K562 (cell line): Measurements from ENCODE around the gene WDPCP. TPM values are rescaled to one million over a fixed set of nuclear protein-coding genes. Genes with fewer than 3 reads are reported as not detected.

Experiments used
- ATAC-seq: fragments of 200-7000 bp; cut with Tn5 transposase; 3 replicates; pipeline ENCODE4 v1.9.1; 2020; ENCODE audit warnings: moderate library complexity
- BruUV-seq: library from RNA; stranded (reverse); fragments of 400-500 nt; replicated peaks from 2 replicates; lab custom pipeline; 2021; lab: Mats Ljungman, UMichigan
- CTCF ChIA-PET: fragments of 300-600 bp; formaldehyde crosslinking; extraction: SDS; loops from one replicate; lab custom pipeline; 2021; ENCODE audit warnings: low intra/inter-chr PET ratio; lab: Yijun Ruan, JAX
- POLR2A ChIA-PET: fragments of 300-600, 350-650 bp; sonication (Branson Sonifier 250); formaldehyde crosslinking; extraction: SDS; loops from one replicate; lab custom pipeline; 2021; ENCODE audit warnings: antibody characterized with exemption, inconsistent platforms; lab: Yijun Ruan, JAX
- DNase-seq, 4 experiments: peaks; one replicate each; pipeline versions ENCODE4 v3.0.0 to v3.0.0-alpha.2; 2011 to 2018; ENCODE audit warnings: low spot score in 3 of 4, mixed read lengths in 3 of 4; ENCODE audit errors: extremely low read depth in 1 of 4
- FAIRE-seq: peaks from 2 replicates; lab custom pipeline; 2011; peaks lifted over from hg19 to GRCh38; lab: Jason Lieb, UNC
- H2AFZ ChIP-seq: 2 replicates; pipeline ENCODE4 v1.6.0; 2011; ENCODE audit warnings: low read depth, low read length, control low read depth, inconsistent platforms
- H3K27ac ChIP-seq: fragments of 200-600 bp; 3 replicates; pipeline ENCODE4 v1.8.0; 2011; ENCODE audit warnings: low read depth, mild to moderate bottlenecking, control low read depth, inconsistent platforms, low read length, moderate library complexity, mixed read lengths; ENCODE audit errors: extremely low read depth
- H3K27me3 ChIP-seq, 2 experiments: fragments of 300-600 bp in 1 of 2; 2 replicates in 1 of 2; 3 replicates in 1 of 2; pipeline versions ENCODE4 v1.6.0 to v1.8.0; 2011; ENCODE audit warnings: inconsistent platforms in 2 of 2, low read length in 2 of 2, mild to moderate bottlenecking in 1 of 2, mixed read lengths in 1 of 2, moderate library complexity in 1 of 2; ENCODE audit not compliant: control insufficient read depth in 2 of 2, insufficient read depth in 2 of 2
- H3K36me3 ChIP-seq: fragments of 300-600 bp; 3 replicates; pipeline ENCODE4 v1.8.0; 2011; ENCODE audit warnings: mild to moderate bottlenecking, low read length, inconsistent platforms; ENCODE audit not compliant: control insufficient read depth, insufficient read depth
- H3K4me1 ChIP-seq, 2 experiments: fragments of 200-600 bp in 1 of 2; replicated peaks in 1 of 2; 2 replicates in 1 of 2; 3 replicates in 1 of 2; pipeline versions ENCODE4 v1.5.1 to v1.8.0; 2011; ENCODE audit warnings: inconsistent platforms in 2 of 2, low read length in 2 of 2, mild to moderate bottlenecking in 1 of 2, mixed read lengths in 1 of 2, moderate library complexity in 1 of 2; ENCODE audit not compliant: control insufficient read depth in 2 of 2, insufficient read depth in 2 of 2
- H3K4me2 ChIP-seq: 2 replicates; pipeline ENCODE4 v1.6.1; 2011; ENCODE audit warnings: low read length, control low read depth, inconsistent platforms, mixed read lengths; ENCODE audit not compliant: insufficient read depth
- H3K4me3 ChIP-seq: fragments of 200-600 bp; sonication (generic), shearing (Covaris generic); 2 replicates; pipeline ENCODE4 v1.5.1; 2016; ENCODE audit warnings: control low read depth, inconsistent platforms
- H3K79me2 ChIP-seq: fragments of 200-600 bp; 3 replicates; pipeline ENCODE4 v1.8.0; 2011; ENCODE audit warnings: low read length, inconsistent platforms; ENCODE audit not compliant: control insufficient read depth, insufficient read depth
- H3K9ac ChIP-seq, 2 experiments: 2 replicates each; pipeline versions ENCODE4 v1.6.0 to v1.6.1; 2011; ENCODE audit warnings: low read depth in 2 of 2, low read length in 2 of 2, control low read depth in 1 of 2, inconsistent platforms in 1 of 2, mild to moderate bottlenecking in 1 of 2, mixed read lengths in 1 of 2; ENCODE audit not compliant: insufficient read depth in 1 of 2
- H3K9me1 ChIP-seq: one replicate; pipeline ENCODE4 v1.6.0; 2011; ENCODE audit warnings: inconsistent platforms, mild to moderate bottlenecking, low read length, moderate library complexity; ENCODE audit not compliant: control insufficient read depth, insufficient read depth
- H3K9me3 ChIP-seq: replicated peaks from 2 replicates; pipeline ENCODE4 v1.5.1; 2011; ENCODE audit warnings: low read depth, low read length, inconsistent platforms; ENCODE audit not compliant: control insufficient read depth, insufficient read depth
- H4K20me1 ChIP-seq: replicated peaks from 2 replicates; pipeline ENCODE4 v1.6.1; 2011; ENCODE audit warnings: low read length, inconsistent platforms, mixed read lengths; ENCODE audit not compliant: control insufficient read depth, insufficient read depth
- JUND ChIP-seq, 2 experiments: IDR thresholded peaks; 2 replicates in 1 of 2; 3 replicates in 1 of 2; pipeline ENCODE4 v1.6.1; 2011; ENCODE audit warnings: borderline replicate concordance in 2 of 2, low read depth in 2 of 2, low read length in 2 of 2, improper control_type of control experiment in 1 of 2, missing biosample characterization in 1 of 2, missing genetic modification characterization in 1 of 2, missing genetic modification reagents in 1 of 2
- KLF10 ChIP-seq: fragments of 250-450 bp; sonication (Bioruptor Pico); IDR thresholded peaks from 2 replicates; pipeline ENCODE4 v1.6.1; 2021; ENCODE audit warnings: matching md5 sums
- POLR2AphosphoS5 ChIP-seq: IDR thresholded peaks from 2 replicates; pipeline ENCODE4 v1.6.1; 2011; ENCODE audit warnings: mild to moderate bottlenecking, low read depth, low read length, moderate library complexity; ENCODE audit not compliant: control insufficient read depth, insufficient read depth
- RNF219 ChIP-seq: fragments of 250-450 bp; sonication (Bioruptor Pico); IDR thresholded peaks from 2 replicates; pipeline ENCODE4 v1.5.0; 2022; ENCODE audit warnings: mild to moderate bottlenecking
- SAFB2 ChIP-seq: fragments of 200-400 bp; formaldehyde crosslinking; IDR thresholded peaks from 2 replicates; pipeline ENCODE4 v1.6.1; 2018; ENCODE audit warnings: borderline replicate concordance, low read length, low read depth, moderate library complexity; ENCODE audit not compliant: severe bottlenecking
- SPI1 ChIP-seq: IDR thresholded peaks from 2 replicates; pipeline ENCODE4 v1.6.1; 2011; ENCODE audit warnings: low read depth, low read length, control low read depth, borderline replicate concordance
- ZFP36 ChIP-seq: fragments of 150-350 bp; IDR thresholded peaks from 2 replicates; pipeline ENCODE4 v1.6.1; 2018; ENCODE audit warnings: low read length, low read depth; ENCODE audit not compliant: partially characterized antibody
- ZNF239 ChIP-seq: fragments of 250-450 bp; sonication (Bioruptor Pico); IDR thresholded peaks from 2 replicates; pipeline ENCODE4 v1.4.0; 2020; ENCODE audit warnings: mild to moderate bottlenecking
- WGBS: fragments of 100-300 bp; shearing (Covaris generic); methylation state at CpG from one replicate; pipeline ENCODE4 v1.1.6; 2016; ENCODE audit warnings: low coverage, mixed read lengths; ENCODE audit not compliant: insufficient coverage; ENCODE audit errors: missing lambda C conversion rate; 5-methylcytosine and 5-hydroxymethylcytosine counted together
- in situ Hi-C: fragments of 300-500 bp; cut with MboI; formaldehyde crosslinking; loops from 4 replicates; pipeline ENCODE4 v1.15.0; 2018; ENCODE audit warnings: inconsistent platforms, mixed read lengths
- intact Hi-C: fragments of 100-400 bp; cut with micrococcal nuclease; formaldehyde crosslinking; loops from 2 replicates; pipeline ENCODE4 v1.14.2; 2022
- polyA plus RNA-seq, 8 experiments: library from polyadenylated mRNA; depleted of rRNA in 4 of 8; stranded (reverse) in 5 of 8; unstranded in 3 of 8; fragments of >200 nt; fragmentation: Nextera tagmentation in 2 of 8; fragmentation: Illumina TruSeq in 1 of 8; extraction: Ambion mirVana in 2 of 8; extraction: Trizol in 1 of 8; gene quantifications; 2 replicates each; pipeline versions ENCODE4 v1.2.1 to v1.2.3, GENCODE V29; 2011 to 2014; ENCODE audit warnings: inconsistent platforms in 1 of 8, missing spikeins in 1 of 8
- total RNA-seq, 7 experiments: library from RNA; depleted of rRNA in 6 of 7; stranded (reverse); fragments of >200 nt in 6 of 7; fragmentation: Illumina TruSeq in 2 of 7; extraction: Trizol in 2 of 7; gene quantifications; 2 replicates each; pipeline versions ENCODE4 v1.2.1 to v1.2.3, GENCODE V29; 2011 to 2021; ENCODE audit warnings: low replicate concordance in 1 of 7

The WDPCP gene
- total and polyA plus RNA-seq, 9 of the 15 experiments (the other 6 are each of a cell fraction or from before 2014, with no cell fraction given): 1.4 to 6.4 (median 5.5) TPM

- Histone ChIP-seq H3K4me3 (no peak overlapping the region), H4K20me1 (no peaks in the 10 kb centered on the region), H3K36me3 (no peaks in the 10 kb centered on the region), H3K9ac (no peak overlapping the region), H3K9me1 (no peaks in the 10 kb centered on the region), H3K9me3 (no peaks in the 10 kb centered on the region), H3K4me1 (no peaks in the 10 kb centered on the region), H3K79me2 (no peaks in the 10 kb centered on the region), H2AFZ (no peak overlapping the region), H3K4me2 (no peak overlapping the region), H3K27ac (no peak overlapping the region), H3K27me3 (no peaks in the 10 kb centered on the region)
- ATAC-seq (no peak), FAIRE-seq (no peak), DNase-seq (no peak)
- 35% methylated on average over 4 of the region's 4 CpGs for WGBS
- ChIA-PET CTCF (no interaction called here), POLR2A (no interaction called here)
- intact Hi-C loops: no loop called here
- in situ Hi-C loops: no loop called here
- no TSS peak for BruUV-seq
- TF ChIP-seq SPI1 (peak; percentile 75; the same call in 1 of the 2 replicates), RNF219 (CRISPR knock-in tag) (no peak), ZFP36 (no peak), KLF10 (no peak), SAFB2 (no peak), ZNF239 (CRISPR knock-in tag) (no peak), JUND (IDR thresholded peaks at IDR 0.05; ENCODE audit: borderline replicate concordance, low read depth, low read length) (no peak), JUND (tag; IDR thresholded peaks at IDR 0.05; ENCODE audit: borderline replicate concordance, low read depth, low read length) (no peak), POLR2AphosphoS5 (no peak)
Observed at GRCh38 chr2:63127594-63127993, 460.7 kb downstream of the WDPCP start.
